Measurements from ENCODE around the gene IDH3G.

The IDH3G gene

GRCh38 chrX:153784325-153784967 lies 9.7 kb downstream of the IDH3G start:
- DNase-seq, result no peak

- DNase-seq, result no peak
Measured at GRCh38 chrX:153783378-153784013, 10.7 kb downstream of the IDH3G start.

GRCh38 chrX:153782871-153783270 lies 11.3 kb downstream of the IDH3G start:
- DNase-seq, result no peak

GRCh38 chrX:153782313-153782712 lies 11.9 kb downstream of the IDH3G start:
- no peak for DNase-seq

GRCh38 chrX:153781428-153782047 lies 12.6 kb downstream of the IDH3G start:
- no peak for DNase-seq

- no peak for DNase-seq
Measured at GRCh38 chrX:153780678-153781427, 13.3 kb downstream of the IDH3G start, which contains the start of gene SRPK3. TSS of gene SRPK3 (plus strand) at chrX:153781041. CDS start at chrX:153781087, 46 bp downstream.

- no peak for DNase-seq
Measured at GRCh38 chrX:153779891-153780677, 14.1 kb downstream of the IDH3G start.

GRCh38 chrX:153778684-153779101 lies 15.5 kb downstream of the IDH3G start:
- no peak for DNase-seq

GRCh38 chrX:153778181-153778580 lies 16.0 kb downstream of the IDH3G start:
- DNase-seq, result no peak

- no peak for DNase-seq
Measured at GRCh38 chrX:153777261-153778090, 16.7 kb downstream of the IDH3G start.

GRCh38 chrX:153776611-153777045 lies 17.5 kb downstream of the IDH3G start:
- no peak for DNase-seq

- no peak for DNase-seq
Measured at GRCh38 chrX:153776120-153776599, 18.0 kb downstream of the IDH3G start.

GRCh38 chrX:153775293-153776119 lies 18.7 kb downstream of the IDH3G start:
- no peak for DNase-seq

- no peak for DNase-seq
Measured at GRCh38 chrX:153774576-153775292, 19.4 kb downstream of the IDH3G start.

- no peak for DNase-seq
Measured at GRCh38 chrX:153773741-153774575, 20.2 kb downstream of the IDH3G start.

GRCh38 chrX:153773218-153773611 lies 21.0 kb downstream of the IDH3G start:
- no peak for DNase-seq

- DNase-seq, result no peak
Measured at GRCh38 chrX:153772316-153773217, 21.6 kb downstream of the IDH3G start.

All from stimulated activated CD4-positive, alpha-beta T cell treated with anti-CD3 and anti-CD28 coated beads, Interleukin-2, amount 100 ng/mL, for 24 hours (primary cell).